GM23338 (cell line): ENCODE results near the gene SCYGR1. TPM values are rescaled to one million over a fixed set of nuclear protein-coding genes. Genes with fewer than 3 reads are reported as not detected.

ENCODE experiments used
- ATAC-seq: fragments of 200-7000 bp; cut with Tn5 transposase; 3 replicates; pipeline ENCODE4 v1.9.1; 2020
- DNase-seq: peaks from one replicate; pipeline ENCODE4 v3.0.0-alpha.2; 2015; ENCODE audit warnings: low spot score
- H2AFZ ChIP-seq: fragments of 200-600 bp; sonication (generic); 2 replicates; pipeline ENCODE4 v1.8.0; 2016; ENCODE audit warnings: antibody characterized with exemption, mild to moderate bottlenecking, moderate library complexity
- H3F3A ChIP-seq: fragments of 200-600 bp; sonication (generic); replicated peaks from 2 replicates; pipeline ENCODE4 v1.8.0; 2017; ENCODE audit warnings: antibody characterized with exemption, mixed run types, low read depth
- H3K27ac ChIP-seq: fragments of 200-600 bp; sonication (generic); 2 replicates; pipeline ENCODE4 v1.6.1; 2016; ENCODE audit warnings: low read depth
- H3K27me3 ChIP-seq: fragments of 200-600 bp; sonication (generic); 2 replicates; pipeline ENCODE4 v1.8.0; 2016; ENCODE audit warnings: mild to moderate bottlenecking, mixed run types, moderate library complexity; ENCODE audit not compliant: insufficient read depth
- H3K36me3 ChIP-seq: fragments of 200-600 bp; sonication (generic); 2 replicates; pipeline ENCODE4 v1.8.0; 2016; ENCODE audit warnings: mild to moderate bottlenecking; ENCODE audit not compliant: insufficient read depth
- H3K4me1 ChIP-seq: fragments of 200-600 bp; sonication (generic); 2 replicates; pipeline ENCODE4 v1.8.0; 2016; ENCODE audit warnings: mild to moderate bottlenecking, moderate library complexity; ENCODE audit not compliant: insufficient read depth
- H3K4me2 ChIP-seq: fragments of 200-600 bp; sonication (generic); 2 replicates; pipeline ENCODE4 v1.7.1; 2017; ENCODE audit warnings: mixed run types
- H3K4me3 ChIP-seq: fragments of 200-600 bp; sonication (generic); 2 replicates; pipeline ENCODE4 v1.6.1; 2016; ENCODE audit warnings: mixed run types
- H3K79me2 ChIP-seq: fragments of 200-600 bp; sonication (generic); replicated peaks from 2 replicates; pipeline ENCODE4 v1.8.0; 2017; ENCODE audit warnings: mild to moderate bottlenecking; ENCODE audit not compliant: insufficient read depth
- H3K9me2 ChIP-seq: fragments of 200-600 bp; sonication (generic); 2 replicates; pipeline ENCODE4 v1.8.0; 2017; ENCODE audit not compliant: insufficient read depth
- H4K20me1 ChIP-seq: fragments of 200-600 bp; sonication (generic); replicated peaks from 2 replicates; pipeline ENCODE4 v1.8.0; 2017; ENCODE audit warnings: mild to moderate bottlenecking; ENCODE audit not compliant: insufficient read depth
- H3K27ac Mint-ChIP-seq: 2 replicates; pipeline ENCODE4 v1.8.0; 2020; ENCODE audit warnings: inconsistent platforms, mild to moderate bottlenecking, moderate library complexity, mixed read lengths
- H3K27me3 Mint-ChIP-seq: 3 replicates; pipeline ENCODE4 v1.8.0; 2022; ENCODE audit warnings: low read depth, mild to moderate bottlenecking, moderate library complexity, mixed read lengths, inconsistent platforms; ENCODE audit not compliant: insufficient read depth, poor library complexity
- H3K36me3 Mint-ChIP-seq: 3 replicates; pipeline ENCODE4 v1.8.0; 2021; ENCODE audit warnings: low read depth, mild to moderate bottlenecking, inconsistent platforms, moderate library complexity, mixed read lengths
- H3K4me1 Mint-ChIP-seq: 3 replicates; pipeline ENCODE4 v1.8.0; 2020; ENCODE audit warnings: mild to moderate bottlenecking, inconsistent platforms, mixed read lengths
- H3K4me3 Mint-ChIP-seq: 3 replicates; pipeline ENCODE4 v1.8.0; 2021; ENCODE audit warnings: moderate library complexity, mild to moderate bottlenecking, inconsistent platforms, mixed read lengths
- H3K9me3 Mint-ChIP-seq: 3 replicates; pipeline ENCODE4 v1.8.0; 2020; ENCODE audit warnings: moderate library complexity, mild to moderate bottlenecking, inconsistent platforms, mixed read lengths
- CREB1 ChIP-seq: fragments of 250-450 bp; sonication (Bioruptor Pico); IDR thresholded peaks from 2 replicates; pipeline ENCODE4 v1.5.0; 2020; ENCODE audit warnings: low read depth, mild to moderate bottlenecking, moderate library complexity
- EZH2 ChIP-seq: fragments of 200-600 bp; sonication (generic); IDR thresholded peaks from one replicate; pipeline ENCODE4 v1.8.0; 2017; ENCODE audit warnings: antibody characterized with exemption, mild to moderate bottlenecking, low read depth; ENCODE audit not compliant: unreplicated experiment
- POLR2AphosphoS5 ChIP-seq: IDR thresholded peaks from 2 replicates; pipeline ENCODE4 v1.6.1; 2016; ENCODE audit warnings: antibody characterized with exemption, low read depth
- ZNF331 ChIP-seq: fragments of 250-450 bp; sonication (Bioruptor Pico); IDR thresholded peaks from 2 replicates; pipeline ENCODE4 v1.5.0; 2020; ENCODE audit warnings: low read depth, mild to moderate bottlenecking, moderate library complexity
- polyA plus RNA-seq: library from polyadenylated mRNA; unstranded; fragments of >200 nt; fragmentation: Nextera tagmentation; extraction: Ambion mirVana; gene quantifications from 2 replicates; pipeline ENCODE4 v1.2.1, GENCODE V29; 2016
- total RNA-seq: library from RNA; depleted of rRNA; stranded (reverse); fragments of >200 nt; shearing (Covaris generic); gene quantifications from 2 replicates; pipeline ENCODE4 v1.2.3, GENCODE V29; 2014
- TF ChIP-seq, protein P1 (sequence below): fragments of 250-450 bp; sonication (Bioruptor Pico); IDR thresholded peaks from 2 replicates; pipeline ENCODE4 v1.5.0; 2020; ENCODE audit warnings: mild to moderate bottlenecking, moderate library complexity
- TF ChIP-seq, protein P2 (sequence below): IDR thresholded peaks from 2 replicates; pipeline ENCODE4 v1.6.1; 2016; ENCODE audit warnings: antibody characterized with exemption
- TF ChIP-seq, protein P3 (sequence below), 2 experiments: fragments of 200-600 bp in 1 of 2; sonication (generic) in 1 of 2; conservative IDR thresholded peaks; 2 replicates each; pipeline versions ENCODE4 v1.5.1 to v1.6.1; 2016 to 2017; ENCODE audit warnings: antibody characterized with exemption in 2 of 2, low read depth in 2 of 2, mild to moderate bottlenecking in 2 of 2, moderate library complexity in 1 of 2

The SCYGR1 gene
- total and polyA plus RNA-seq, 2 experiments from 2014 or later: not detected

DNA sequence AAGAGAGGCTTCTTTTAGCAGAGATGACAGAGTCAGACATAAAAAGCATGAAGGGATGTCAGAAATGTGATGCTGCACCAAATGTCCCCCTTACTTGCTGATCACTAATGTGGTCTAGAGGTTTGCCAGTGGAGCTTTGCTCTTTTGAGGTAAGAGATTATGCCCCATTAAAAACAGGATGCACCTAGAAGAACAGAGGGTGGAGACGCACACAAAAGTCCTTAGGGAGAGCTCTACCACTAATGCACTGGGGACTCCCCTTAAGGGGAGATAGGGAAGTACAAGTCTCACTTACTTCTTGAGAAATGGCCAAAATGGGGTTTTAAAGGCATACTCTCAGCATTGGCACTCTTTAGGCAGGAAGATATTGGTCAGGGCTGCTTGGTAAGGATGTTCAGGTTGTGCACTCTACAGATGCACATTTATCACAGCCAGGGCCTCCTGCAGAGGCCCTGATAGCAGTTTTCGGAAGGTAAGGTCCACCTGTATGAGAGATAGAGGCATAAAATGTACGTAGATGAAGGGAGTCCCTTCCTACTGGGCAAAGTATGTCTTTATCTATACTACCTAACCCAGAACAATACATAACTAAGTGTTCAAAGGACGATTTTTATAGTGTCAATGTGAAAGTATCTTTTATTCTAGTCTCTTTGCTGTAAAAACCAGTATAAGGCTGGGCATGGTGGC, 17.0 kb upstream of the SCYGR1 start (continued):
- TF ChIP-seq, protein P1, sequence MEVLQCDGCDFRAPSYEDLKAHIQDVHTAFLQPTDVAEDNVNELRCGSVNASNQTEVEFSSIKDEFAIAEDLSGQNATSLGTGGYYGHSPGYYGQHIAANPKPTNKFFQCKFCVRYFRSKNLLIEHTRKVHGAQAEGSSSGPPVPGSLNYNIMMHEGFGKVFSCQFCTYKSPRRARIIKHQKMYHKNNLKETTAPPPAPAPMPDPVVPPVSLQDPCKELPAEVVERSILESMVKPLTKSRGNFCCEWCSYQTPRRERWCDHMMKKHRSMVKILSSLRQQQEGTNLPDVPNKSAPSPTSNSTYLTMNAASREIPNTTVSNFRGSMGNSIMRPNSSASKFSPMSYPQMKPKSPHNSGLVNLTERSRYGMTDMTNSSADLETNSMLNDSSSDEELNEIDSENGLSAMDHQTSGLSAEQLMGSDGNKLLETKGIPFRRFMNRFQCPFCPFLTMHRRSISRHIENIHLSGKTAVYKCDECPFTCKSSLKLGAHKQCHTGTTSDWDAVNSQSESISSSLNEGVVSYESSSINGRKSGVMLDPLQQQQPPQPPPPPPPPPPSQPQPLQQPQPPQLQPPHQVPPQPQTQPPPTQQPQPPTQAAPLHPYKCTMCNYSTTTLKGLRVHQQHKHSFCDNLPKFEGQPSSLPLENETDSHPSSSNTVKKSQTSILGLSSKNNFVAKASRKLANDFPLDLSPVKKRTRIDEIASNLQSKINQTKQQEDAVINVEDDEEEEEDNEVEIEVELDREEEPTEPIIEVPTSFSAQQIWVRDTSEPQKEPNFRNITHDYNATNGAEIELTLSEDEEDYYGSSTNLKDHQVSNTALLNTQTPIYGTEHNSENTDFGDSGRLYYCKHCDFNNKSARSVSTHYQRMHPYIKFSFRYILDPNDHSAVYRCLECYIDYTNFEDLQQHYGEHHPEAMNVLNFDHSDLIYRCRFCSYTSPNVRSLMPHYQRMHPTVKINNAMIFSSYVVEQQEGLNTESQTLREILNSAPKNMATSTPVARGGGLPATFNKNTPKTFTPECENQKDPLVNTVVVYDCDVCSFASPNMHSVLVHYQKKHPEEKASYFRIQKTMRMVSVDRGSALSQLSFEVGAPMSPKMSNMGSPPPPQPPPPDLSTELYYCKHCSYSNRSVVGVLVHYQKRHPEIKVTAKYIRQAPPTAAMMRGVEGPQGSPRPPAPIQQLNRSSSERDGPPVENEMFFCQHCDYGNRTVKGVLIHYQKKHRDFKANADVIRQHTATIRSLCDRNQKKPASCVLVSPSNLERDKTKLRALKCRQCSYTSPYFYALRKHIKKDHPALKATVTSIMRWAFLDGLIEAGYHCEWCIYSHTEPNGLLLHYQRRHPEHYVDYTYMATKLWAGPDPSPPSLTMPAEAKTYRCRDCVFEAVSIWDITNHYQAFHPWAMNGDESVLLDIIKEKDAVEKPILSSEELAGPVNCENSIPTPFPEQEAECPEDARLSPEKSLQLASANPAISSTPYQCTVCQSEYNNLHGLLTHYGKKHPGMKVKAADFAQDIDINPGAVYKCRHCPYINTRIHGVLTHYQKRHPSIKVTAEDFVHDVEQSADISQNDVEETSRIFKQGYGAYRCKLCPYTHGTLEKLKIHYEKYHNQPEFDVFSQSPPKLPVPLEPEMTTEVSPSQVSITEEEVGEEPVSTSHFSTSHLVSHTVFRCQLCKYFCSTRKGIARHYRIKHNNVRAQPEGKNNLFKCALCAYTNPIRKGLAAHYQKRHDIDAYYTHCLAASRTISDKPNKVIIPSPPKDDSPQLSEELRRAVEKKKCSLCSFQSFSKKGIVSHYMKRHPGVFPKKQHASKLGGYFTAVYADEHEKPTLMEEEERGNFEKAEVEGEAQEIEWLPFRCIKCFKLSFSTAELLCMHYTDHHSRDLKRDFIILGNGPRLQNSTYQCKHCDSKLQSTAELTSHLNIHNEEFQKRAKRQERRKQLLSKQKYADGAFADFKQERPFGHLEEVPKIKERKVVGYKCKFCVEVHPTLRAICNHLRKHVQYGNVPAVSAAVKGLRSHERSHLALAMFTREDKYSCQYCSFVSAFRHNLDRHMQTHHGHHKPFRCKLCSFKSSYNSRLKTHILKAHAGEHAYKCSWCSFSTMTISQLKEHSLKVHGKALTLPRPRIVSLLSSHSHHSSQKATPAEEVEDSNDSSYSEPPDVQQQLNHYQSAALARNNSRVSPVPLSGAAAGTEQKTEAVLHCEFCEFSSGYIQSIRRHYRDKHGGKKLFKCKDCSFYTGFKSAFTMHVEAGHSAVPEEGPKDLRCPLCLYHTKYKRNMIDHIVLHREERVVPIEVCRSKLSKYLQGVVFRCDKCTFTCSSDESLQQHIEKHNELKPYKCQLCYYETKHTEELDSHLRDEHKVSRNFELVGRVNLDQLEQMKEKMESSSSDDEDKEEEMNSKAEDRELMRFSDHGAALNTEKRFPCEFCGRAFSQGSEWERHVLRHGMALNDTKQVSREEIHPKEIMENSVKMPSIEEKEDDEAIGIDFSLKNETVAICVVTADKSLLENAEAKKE (CRISPR knock-in tag): no peak
- TF ChIP-seq ZNF331 (CRISPR knock-in tag) (no peak), POLR2AphosphoS5 (no peak), CREB1 (CRISPR knock-in tag) (no peak), EZH2 (no peak)
- TF ChIP-seq, protein P2, sequence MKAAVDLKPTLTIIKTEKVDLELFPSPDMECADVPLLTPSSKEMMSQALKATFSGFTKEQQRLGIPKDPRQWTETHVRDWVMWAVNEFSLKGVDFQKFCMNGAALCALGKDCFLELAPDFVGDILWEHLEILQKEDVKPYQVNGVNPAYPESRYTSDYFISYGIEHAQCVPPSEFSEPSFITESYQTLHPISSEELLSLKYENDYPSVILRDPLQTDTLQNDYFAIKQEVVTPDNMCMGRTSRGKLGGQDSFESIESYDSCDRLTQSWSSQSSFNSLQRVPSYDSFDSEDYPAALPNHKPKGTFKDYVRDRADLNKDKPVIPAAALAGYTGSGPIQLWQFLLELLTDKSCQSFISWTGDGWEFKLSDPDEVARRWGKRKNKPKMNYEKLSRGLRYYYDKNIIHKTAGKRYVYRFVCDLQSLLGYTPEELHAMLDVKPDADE: no peak

DNA sequence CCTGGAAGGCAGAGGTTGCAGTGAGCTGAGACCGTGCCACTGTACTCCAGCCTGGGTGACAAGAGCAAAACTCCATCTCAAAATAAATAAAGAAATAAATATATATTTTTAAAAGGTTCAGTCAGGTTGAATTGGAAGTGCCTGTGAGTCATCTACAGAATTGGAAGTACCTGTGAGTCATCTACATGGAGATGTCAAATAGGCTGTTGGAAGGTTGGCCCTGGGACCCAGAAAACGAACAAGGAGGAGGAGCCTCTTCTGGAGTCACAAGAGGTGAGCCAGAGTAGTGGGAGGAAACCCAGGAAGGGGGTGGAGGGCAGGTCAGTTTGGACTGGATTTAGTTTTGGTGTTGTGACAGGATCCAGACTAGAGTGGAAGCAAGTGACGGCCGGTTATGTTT, 15.2 kb upstream of the SCYGR1 start:
- TF ChIP-seq, protein P3, sequence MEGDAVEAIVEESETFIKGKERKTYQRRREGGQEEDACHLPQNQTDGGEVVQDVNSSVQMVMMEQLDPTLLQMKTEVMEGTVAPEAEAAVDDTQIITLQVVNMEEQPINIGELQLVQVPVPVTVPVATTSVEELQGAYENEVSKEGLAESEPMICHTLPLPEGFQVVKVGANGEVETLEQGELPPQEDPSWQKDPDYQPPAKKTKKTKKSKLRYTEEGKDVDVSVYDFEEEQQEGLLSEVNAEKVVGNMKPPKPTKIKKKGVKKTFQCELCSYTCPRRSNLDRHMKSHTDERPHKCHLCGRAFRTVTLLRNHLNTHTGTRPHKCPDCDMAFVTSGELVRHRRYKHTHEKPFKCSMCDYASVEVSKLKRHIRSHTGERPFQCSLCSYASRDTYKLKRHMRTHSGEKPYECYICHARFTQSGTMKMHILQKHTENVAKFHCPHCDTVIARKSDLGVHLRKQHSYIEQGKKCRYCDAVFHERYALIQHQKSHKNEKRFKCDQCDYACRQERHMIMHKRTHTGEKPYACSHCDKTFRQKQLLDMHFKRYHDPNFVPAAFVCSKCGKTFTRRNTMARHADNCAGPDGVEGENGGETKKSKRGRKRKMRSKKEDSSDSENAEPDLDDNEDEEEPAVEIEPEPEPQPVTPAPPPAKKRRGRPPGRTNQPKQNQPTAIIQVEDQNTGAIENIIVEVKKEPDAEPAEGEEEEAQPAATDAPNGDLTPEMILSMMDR (conservative IDR thresholded peaks at IDR 0.05; ENCODE audit: low read depth in 2 of 2): no peak
- H3K27ac Mint-ChIP-seq: no peak overlapping the region
- H3K27me3 Mint-ChIP-seq: peaks cover 4% of the 10 kb centered on the region
- no peak overlapping the region for H3K27ac ChIP-seq
- no peaks in the 10 kb centered on the region for H3K4me1 ChIP-seq
- no peaks in the 10 kb centered on the region for H3K79me2 ChIP-seq
- H3K27me3 ChIP-seq: no peaks in the 10 kb centered on the region
- ATAC-seq (no peak), DNase-seq (no peak)
- H3K36me3 Mint-ChIP-seq: no peaks in the 10 kb centered on the region; the same call in 2 of the 3 replicates
- H3K4me1 Mint-ChIP-seq: peaks cover 4% of the 10 kb centered on the region; the same call in 2 of the 3 replicates
- no peak overlapping the region for H2AFZ ChIP-seq
- H3F3A ChIP-seq: no peaks in the 10 kb centered on the region
- no peak overlapping the region for H3K4me3 ChIP-seq
- no peaks in the 10 kb centered on the region for H3K9me2 ChIP-seq
- no peak overlapping the region for H3K4me2 ChIP-seq
- H3K9me3 Mint-ChIP-seq: peaks cover 4% of the 10 kb centered on the region; the same call in 1 of the 3 replicates
- no peak overlapping the region for H3K4me3 Mint-ChIP-seq
- no peaks in the 10 kb centered on the region for H4K20me1 ChIP-seq
- no peaks in the 10 kb centered on the region for H3K36me3 ChIP-seq
